HG03064 (cell line): ENCODE results near the gene COMMD3.
A peak's percentile ranks its signal among the peaks of the same experiment; 100 is the strongest.

Experiments
- ATAC-seq: cut with Tn5 transposase; IDR thresholded peaks from one replicate; pipeline ENCODE4 v1.9.1; 2021; ENCODE audit warnings: low read depth; ENCODE audit not compliant: unreplicated experiment

Gene COMMD3

GRCh38 chr10:22319547-22319979, 3.4 kb downstream of the COMMD3 start:
- no peak for ATAC-seq

- ATAC-seq, result no peak
Observed at GRCh38 chr10:22319980-22320558, 3.9 kb downstream of the COMMD3 start.

- no peak for ATAC-seq
Observed at GRCh38 chr10:22320591-22321155, 4.5 kb downstream of the COMMD3 start, which contains the start of gene BMI1. TSS of gene BMI1 (plus strand) at chr10:22321099. CDS start at chr10:22326450, 5,351 bp downstream.

GRCh38 chr10:22321156-22321923, 5.2 kb downstream of the COMMD3 start:
- no peak for ATAC-seq

GRCh38 chr10:22321924-22322640, 5.9 kb downstream of the COMMD3 start:
- no peak for ATAC-seq

GRCh38 chr10:22322641-22323160, 6.5 kb downstream of the COMMD3 start:
- no peak for ATAC-seq

- no peak for ATAC-seq
Observed at GRCh38 chr10:22323538-22324305, 7.5 kb downstream of the COMMD3 start.

- ATAC-seq, result no peak
Observed at GRCh38 chr10:22324413-22324812, 8.2 kb downstream of the COMMD3 start.

- no peak for ATAC-seq
Observed at GRCh38 chr10:22324893-22325271, 8.7 kb downstream of the COMMD3 start.

GRCh38 chr10:22325272-22326144, 9.3 kb downstream of the COMMD3 start:
- ATAC-seq, result peak; percentile 39

GRCh38 chr10:22326145-22326702, 10.0 kb downstream of the COMMD3 start:
- no peak for ATAC-seq

GRCh38 chr10:22329150-22329549, 13.0 kb downstream of the COMMD3 start:
- no peak for ATAC-seq

- no peak for ATAC-seq
Observed at GRCh38 chr10:22332116-22332692, 16.0 kb downstream of the COMMD3 start.

GRCh38 chr10:22333167-22333974, 17.2 kb downstream of the COMMD3 start:
- no peak for ATAC-seq

GRCh38 chr10:22333975-22334282, 17.7 kb downstream of the COMMD3 start:
- ATAC-seq, result no peak

GRCh38 chr10:22334414-22335172, 18.4 kb downstream of the COMMD3 start:
- ATAC-seq, result no peak
